SK-N-SH (cell line): ENCODE results near the gene WBP1. TPM values are rescaled to one million over a fixed set of nuclear protein-coding genes. Genes with fewer than 3 reads are reported as not detected.
A peak's percentile ranks its signal among the peaks of the same experiment; 100 is the strongest.

ENCODE experiments used
- CTCF ChIA-PET: fragments of 300-600, 350-600 bp; formaldehyde crosslinking; extraction: SDS; loops from one replicate; lab custom pipeline; 2021; lab: Yijun Ruan, JAX
- POLR2A ChIA-PET: fragments of 350-600 bp; sonication (Branson Sonifier 250); formaldehyde crosslinking; extraction: SDS; loops from one replicate; lab custom pipeline; 2020; ENCODE audit warnings: antibody characterized with exemption, inconsistent platforms; lab: Yijun Ruan, JAX
- DNase-seq: peaks from one replicate; pipeline ENCODE4 v3.0.0; 2012
- H2AFZ ChIP-seq: fragments of 200-600 bp; sonication (generic); 2 replicates; pipeline ENCODE4 v1.8.1; 2016; ENCODE audit warnings: antibody characterized with exemption, mild to moderate bottlenecking, low read depth
- H3F3A ChIP-seq: fragments of 200-600 bp; sonication (generic); replicated peaks from 2 replicates; pipeline ENCODE3; 2016; ENCODE audit warnings: antibody characterized with exemption, mild to moderate bottlenecking; ENCODE audit not compliant: insufficient read depth
- H3K27ac ChIP-seq, 2 experiments: fragments of 200-500 bp in 1 of 2; fragments of 200-600 bp in 1 of 2; sonication (Bioruptor generic) in 1 of 2; sonication (generic), shearing (Covaris generic) in 1 of 2; 2 replicates each; pipeline versions ENCODE4 v1.5.1 to v1.6.1; 2014 to 2016; ENCODE audit warnings: low read depth in 2 of 2, inconsistent platforms in 1 of 2, low read length in 1 of 2, mild to moderate bottlenecking in 1 of 2, mixed read lengths in 1 of 2
- H3K27me3 ChIP-seq: fragments of 200-600 bp; sonication (generic), shearing (Covaris generic); 2 replicates; pipeline ENCODE4 v1.6.1; 2016; ENCODE audit warnings: mixed run types; ENCODE audit not compliant: insufficient read depth
- H3K36me3 ChIP-seq, 2 experiments: fragments of 200-500 bp in 1 of 2; fragments of 200-600 bp in 1 of 2; sonication (Bioruptor generic) in 1 of 2; sonication (generic) in 1 of 2; replicated peaks in 1 of 2; 2 replicates each; pipeline versions ENCODE3 to v1.5.1; 2014 to 2016; ENCODE audit warnings: low read length in 1 of 2, mild to moderate bottlenecking in 1 of 2; ENCODE audit not compliant: insufficient read depth in 2 of 2, control insufficient read depth in 1 of 2
- H3K4me1 ChIP-seq, 2 experiments: fragments of 200-500 bp in 1 of 2; fragments of 200-600 bp in 1 of 2; sonication (Bioruptor generic) in 1 of 2; sonication (generic), shearing (Covaris generic) in 1 of 2; 2 replicates each; pipeline versions ENCODE4 v1.5.1 to v1.6.1; 2014 to 2016; ENCODE audit warnings: low read depth in 1 of 2, low read length in 1 of 2, mixed run types in 1 of 2; ENCODE audit not compliant: insufficient read depth in 2 of 2, control insufficient read depth in 1 of 2
- H3K4me2 ChIP-seq: fragments of 200-600 bp; sonication (generic), shearing (Covaris generic); 2 replicates; pipeline ENCODE4 v1.6.1; 2017; ENCODE audit warnings: mixed run types
- H3K4me3 ChIP-seq, 2 experiments: fragments of 200-500 bp in 1 of 2; fragments of 200-600 bp in 1 of 2; sonication (Bioruptor generic) in 1 of 2; sonication (generic), shearing (Covaris generic) in 1 of 2; 2 replicates each; pipeline versions ENCODE4 v1.5.1 to v1.8.1; 2014 to 2016; ENCODE audit warnings: low read depth in 2 of 2, inconsistent platforms in 1 of 2, low read length in 1 of 2, mild to moderate bottlenecking in 1 of 2, mixed read lengths in 1 of 2, moderate library complexity in 1 of 2
- H3K79me2 ChIP-seq: fragments of 200-600 bp; sonication (generic); 2 replicates; pipeline ENCODE4 v1.8.1; 2017; ENCODE audit warnings: mild to moderate bottlenecking; ENCODE audit not compliant: insufficient read depth
- H3K9ac ChIP-seq: fragments of 200-600 bp; sonication (generic); 2 replicates; pipeline ENCODE4 v1.6.1; 2017; ENCODE audit warnings: mixed run types
- H3K9me2 ChIP-seq: fragments of 200-600 bp; sonication (generic); 2 replicates; pipeline ENCODE4 v1.6.1; 2017; ENCODE audit warnings: mixed run types
- H3K9me3 ChIP-seq: fragments of 200-600 bp; sonication (generic); 2 replicates; pipeline ENCODE4 v1.6.1; 2017; ENCODE audit warnings: mixed run types, mild to moderate bottlenecking, moderate library complexity
- H4K20me1 ChIP-seq: fragments of 200-600 bp; sonication (generic); 2 replicates; pipeline ENCODE4 v1.6.1; 2017; ENCODE audit warnings: mild to moderate bottlenecking, mixed run types; ENCODE audit not compliant: insufficient read depth
- CHD2 ChIP-seq: fragments of 150-350 bp; IDR thresholded peaks from 2 replicates; pipeline ENCODE4 v1.6.1; 2018; ENCODE audit warnings: low read length; ENCODE audit not compliant: partially characterized antibody
- EZH2phosphoT487 ChIP-seq: fragments of 200-600 bp; sonication (generic); IDR thresholded peaks from 2 replicates; pipeline ENCODE4 v1.6.1; 2017; ENCODE audit warnings: low read depth, mixed run types, mild to moderate bottlenecking, antibody characterized with exemption, moderate library complexity, borderline replicate concordance
- GATA2 ChIP-seq: sonication (generic); formaldehyde crosslinking; IDR thresholded peaks from 2 replicates; pipeline ENCODE4 v1.5.0; 2020; ENCODE audit warnings: mild to moderate bottlenecking, missing genetic modification reagents
- JUND ChIP-seq: IDR thresholded peaks from 2 replicates; pipeline ENCODE4 v1.4.0; 2012
- MEF2A ChIP-seq: IDR thresholded peaks from 2 replicates; pipeline ENCODE4 v1.4.0; 2012; ENCODE audit warnings: low read depth, borderline replicate concordance
- NFIC ChIP-seq: IDR thresholded peaks from 2 replicates; pipeline ENCODE4 v1.4.0; 2012; ENCODE audit warnings: borderline replicate concordance
- RCOR1 ChIP-seq: fragments of 150-350 bp; IDR thresholded peaks from 2 replicates; pipeline ENCODE4 v1.6.1; 2017; ENCODE audit warnings: antibody characterized with exemption, low read length
- RFX5 ChIP-seq: IDR thresholded peaks from 2 replicates; pipeline ENCODE4 v1.6.1; 2012; ENCODE audit warnings: mild to moderate bottlenecking, improper control_type of control experiment, low read length
- SIN3A ChIP-seq: IDR thresholded peaks from 2 replicates; pipeline ENCODE4 v1.6.1; 2012; ENCODE audit warnings: low read depth, mild to moderate bottlenecking, low read length, moderate library complexity, borderline replicate concordance
- TEAD4 ChIP-seq: IDR thresholded peaks from 2 replicates; pipeline ENCODE4 v1.4.0; 2012; ENCODE audit warnings: mild to moderate bottlenecking, borderline replicate concordance; ENCODE audit not compliant: insufficient read depth
- YY1 ChIP-seq: IDR thresholded peaks from 2 replicates; pipeline ENCODE4 v1.4.0; 2012; ENCODE audit warnings: low read depth, mild to moderate bottlenecking
- WGBS: methylation state at CpG from one replicate; pipeline ENCODE4 v1.1.6; 2017; ENCODE audit warnings: low lambda C conversion rate; 5-methylcytosine and 5-hydroxymethylcytosine counted together
- polyA plus RNA-seq, 3 experiments: library from polyadenylated mRNA; depleted of rRNA; stranded (reverse); fragments of >200 nt; gene quantifications; 2 replicates each; pipeline ENCODE4 v1.2.3, GENCODE V29; 2012
- TF ChIP-seq, protein P1 (sequence below): IDR thresholded peaks from 2 replicates; pipeline ENCODE4; 2012
- TF ChIP-seq, protein P2 (sequence below): IDR thresholded peaks from 2 replicates; pipeline ENCODE4 v1.4.0; 2012; ENCODE audit warnings: low read depth, borderline replicate concordance
- TF ChIP-seq, protein P3 (sequence below): IDR thresholded peaks from 2 replicates; pipeline ENCODE4 v1.4.0; 2012; ENCODE audit warnings: low read depth
- TF ChIP-seq, protein P4 (sequence below): IDR thresholded peaks from 2 replicates; pipeline ENCODE4 v1.6.1; 2012; ENCODE audit warnings: mild to moderate bottlenecking, low read depth, low read length, moderate library complexity
- TF ChIP-seq, protein P5 (sequence below): IDR thresholded peaks from 2 replicates; pipeline ENCODE4 v1.4.0; 2012; ENCODE audit warnings: low read depth, borderline replicate concordance
- TF ChIP-seq, protein P6 (sequence below): fragments of 150-350 bp; IDR thresholded peaks from 2 replicates; pipeline ENCODE4 v1.6.1; 2017; ENCODE audit warnings: antibody characterized with exemption, low read length, low read depth, borderline replicate concordance

Gene WBP1
- polyA plus RNA-seq, 1 of the 3 experiments (the other 2 are of a cell fraction) = 184 TPM

DNA sequence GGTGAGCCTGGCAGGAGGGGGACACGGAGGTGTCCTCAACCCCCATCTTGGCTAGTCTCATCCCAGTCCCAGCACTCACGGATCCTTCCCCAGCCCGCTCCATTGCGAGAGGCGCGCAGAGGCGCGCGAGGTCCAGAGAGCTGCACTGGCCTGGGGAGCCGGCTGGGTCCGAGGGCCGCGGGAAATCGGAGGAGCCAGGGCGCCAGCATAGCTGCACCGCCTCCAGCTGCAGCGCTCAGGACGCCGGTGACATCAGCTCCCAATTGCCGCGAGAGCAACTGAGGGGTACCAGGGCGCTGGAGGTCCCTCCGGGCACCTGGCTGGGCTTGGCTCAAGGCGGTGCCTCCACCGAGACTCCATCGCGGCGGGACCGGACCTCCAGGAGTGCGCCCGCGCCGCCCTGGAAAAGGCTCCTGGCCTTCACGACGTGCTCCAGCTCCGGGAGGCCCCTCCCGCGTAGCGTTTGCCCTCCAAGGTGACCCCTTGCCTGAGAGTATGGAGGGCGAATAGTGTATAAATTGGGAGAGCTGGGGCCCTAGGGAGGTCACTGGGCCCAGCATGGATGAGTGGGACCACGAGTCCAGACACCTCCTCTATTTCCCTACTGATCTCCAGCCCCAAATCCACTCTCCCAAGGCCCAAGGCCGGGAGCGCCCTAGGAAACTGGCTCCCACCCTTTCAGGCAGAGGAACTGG, 22.0 kb upstream of the WBP1 start (continued):
- TF ChIP-seq, protein P1, sequence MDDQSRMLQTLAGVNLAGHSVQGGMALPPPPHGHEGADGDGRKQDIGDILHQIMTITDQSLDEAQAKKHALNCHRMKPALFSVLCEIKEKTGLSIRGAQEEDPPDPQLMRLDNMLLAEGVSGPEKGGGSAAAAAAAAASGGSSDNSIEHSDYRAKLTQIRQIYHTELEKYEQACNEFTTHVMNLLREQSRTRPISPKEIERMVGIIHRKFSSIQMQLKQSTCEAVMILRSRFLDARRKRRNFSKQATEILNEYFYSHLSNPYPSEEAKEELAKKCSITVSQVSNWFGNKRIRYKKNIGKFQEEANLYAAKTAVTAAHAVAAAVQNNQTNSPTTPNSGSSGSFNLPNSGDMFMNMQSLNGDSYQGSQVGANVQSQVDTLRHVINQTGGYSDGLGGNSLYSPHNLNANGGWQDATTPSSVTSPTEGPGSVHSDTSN = no peak
- TF ChIP-seq NFIC (no peak), MEF2A (no peak), RCOR1 (no peak)
- TF ChIP-seq, protein P2, sequence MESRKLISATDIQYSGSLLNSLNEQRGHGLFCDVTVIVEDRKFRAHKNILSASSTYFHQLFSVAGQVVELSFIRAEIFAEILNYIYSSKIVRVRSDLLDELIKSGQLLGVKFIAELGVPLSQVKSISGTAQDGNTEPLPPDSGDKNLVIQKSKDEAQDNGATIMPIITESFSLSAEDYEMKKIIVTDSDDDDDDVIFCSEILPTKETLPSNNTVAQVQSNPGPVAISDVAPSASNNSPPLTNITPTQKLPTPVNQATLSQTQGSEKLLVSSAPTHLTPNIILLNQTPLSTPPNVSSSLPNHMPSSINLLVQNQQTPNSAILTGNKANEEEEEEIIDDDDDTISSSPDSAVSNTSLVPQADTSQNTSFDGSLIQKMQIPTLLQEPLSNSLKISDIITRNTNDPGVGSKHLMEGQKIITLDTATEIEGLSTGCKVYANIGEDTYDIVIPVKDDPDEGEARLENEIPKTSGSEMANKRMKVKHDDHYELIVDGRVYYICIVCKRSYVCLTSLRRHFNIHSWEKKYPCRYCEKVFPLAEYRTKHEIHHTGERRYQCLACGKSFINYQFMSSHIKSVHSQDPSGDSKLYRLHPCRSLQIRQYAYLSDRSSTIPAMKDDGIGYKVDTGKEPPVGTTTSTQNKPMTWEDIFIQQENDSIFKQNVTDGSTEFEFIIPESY = no peak
- TF ChIP-seq, protein P3, sequence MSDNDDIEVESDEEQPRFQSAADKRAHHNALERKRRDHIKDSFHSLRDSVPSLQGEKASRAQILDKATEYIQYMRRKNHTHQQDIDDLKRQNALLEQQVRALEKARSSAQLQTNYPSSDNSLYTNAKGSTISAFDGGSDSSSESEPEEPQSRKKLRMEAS = no peak

DNA sequence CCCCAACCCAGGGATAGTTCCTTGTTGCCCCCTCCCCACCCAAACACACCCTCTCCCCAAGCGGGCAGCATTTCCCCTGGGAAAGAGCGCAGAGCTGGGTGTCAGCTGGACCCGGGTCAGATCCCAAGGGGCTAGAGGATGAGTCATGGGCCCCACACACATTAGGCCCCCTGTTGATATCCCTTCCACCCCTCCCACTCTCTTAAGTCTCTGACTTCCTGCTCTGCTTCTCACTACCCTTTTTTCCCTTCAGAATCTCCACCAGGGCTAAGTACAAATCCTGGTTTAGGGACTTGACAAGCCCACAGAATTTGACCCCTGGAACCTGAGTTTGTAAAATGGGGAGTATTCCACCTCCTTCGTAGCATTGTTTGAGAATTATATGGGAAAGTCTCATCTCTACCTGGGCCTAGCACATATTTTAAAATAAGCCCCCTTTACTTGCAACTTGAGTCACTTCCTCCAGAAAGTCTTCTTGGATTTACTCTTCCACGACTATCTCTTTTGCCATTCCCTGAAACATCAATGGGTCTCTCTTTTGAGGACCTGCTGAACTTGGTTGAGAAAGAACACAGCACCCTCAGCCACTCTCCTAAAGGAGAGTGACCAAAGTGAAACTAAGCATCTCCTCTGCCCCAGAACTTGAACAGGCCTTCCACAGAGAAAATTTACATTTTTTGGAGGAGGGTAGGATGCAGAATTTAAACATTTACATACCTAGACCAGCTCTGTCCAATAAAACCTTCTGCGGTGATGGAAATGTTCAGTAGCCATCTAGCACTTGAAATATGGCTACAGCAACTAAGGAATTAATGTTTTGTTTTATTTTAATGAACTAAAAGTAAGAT, 21.2 kb upstream of the WBP1 start:
- Histone ChIP-seq H3F3A (no peaks in the 10 kb centered on the region), H4K20me1 (no peaks in the 10 kb centered on the region), H2AFZ (no peak overlapping the region), H3K4me3 (no peak overlapping the region), H3K79me2 (peaks cover 34% of the 10 kb centered on the region), H3K4me1 (peaks cover 16 to 27% of the 10 kb centered on the region in 2 experiments; a peak in 3 of 4 replicates), H3K27ac (no peak overlapping the region), H3K9me3 (no peaks in the 10 kb centered on the region), H3K9me2 (no peaks in the 10 kb centered on the region), H3K4me2 (peak overlapping the region; percentile 97; the same call in 1 of the 2 replicates), H3K36me3 (peaks cover 0 to 4% of the 10 kb centered on the region in 2 experiments), H3K27me3 (no peaks in the 10 kb centered on the region), H3K9ac (no peak overlapping the region)
- WGBS = 92% methylated on average over 6 of the region's 6 CpGs
- no peak for TF ChIP-seq YY1
- TF ChIP-seq SIN3A = no peak
- TF ChIP-seq, protein P3 = no peak
- no peak for TF ChIP-seq GATA2 (CRISPR knock-in tag)
- TF ChIP-seq JUND = no peak
- TF ChIP-seq TEAD4 = no peak
- TF ChIP-seq, protein P4, sequence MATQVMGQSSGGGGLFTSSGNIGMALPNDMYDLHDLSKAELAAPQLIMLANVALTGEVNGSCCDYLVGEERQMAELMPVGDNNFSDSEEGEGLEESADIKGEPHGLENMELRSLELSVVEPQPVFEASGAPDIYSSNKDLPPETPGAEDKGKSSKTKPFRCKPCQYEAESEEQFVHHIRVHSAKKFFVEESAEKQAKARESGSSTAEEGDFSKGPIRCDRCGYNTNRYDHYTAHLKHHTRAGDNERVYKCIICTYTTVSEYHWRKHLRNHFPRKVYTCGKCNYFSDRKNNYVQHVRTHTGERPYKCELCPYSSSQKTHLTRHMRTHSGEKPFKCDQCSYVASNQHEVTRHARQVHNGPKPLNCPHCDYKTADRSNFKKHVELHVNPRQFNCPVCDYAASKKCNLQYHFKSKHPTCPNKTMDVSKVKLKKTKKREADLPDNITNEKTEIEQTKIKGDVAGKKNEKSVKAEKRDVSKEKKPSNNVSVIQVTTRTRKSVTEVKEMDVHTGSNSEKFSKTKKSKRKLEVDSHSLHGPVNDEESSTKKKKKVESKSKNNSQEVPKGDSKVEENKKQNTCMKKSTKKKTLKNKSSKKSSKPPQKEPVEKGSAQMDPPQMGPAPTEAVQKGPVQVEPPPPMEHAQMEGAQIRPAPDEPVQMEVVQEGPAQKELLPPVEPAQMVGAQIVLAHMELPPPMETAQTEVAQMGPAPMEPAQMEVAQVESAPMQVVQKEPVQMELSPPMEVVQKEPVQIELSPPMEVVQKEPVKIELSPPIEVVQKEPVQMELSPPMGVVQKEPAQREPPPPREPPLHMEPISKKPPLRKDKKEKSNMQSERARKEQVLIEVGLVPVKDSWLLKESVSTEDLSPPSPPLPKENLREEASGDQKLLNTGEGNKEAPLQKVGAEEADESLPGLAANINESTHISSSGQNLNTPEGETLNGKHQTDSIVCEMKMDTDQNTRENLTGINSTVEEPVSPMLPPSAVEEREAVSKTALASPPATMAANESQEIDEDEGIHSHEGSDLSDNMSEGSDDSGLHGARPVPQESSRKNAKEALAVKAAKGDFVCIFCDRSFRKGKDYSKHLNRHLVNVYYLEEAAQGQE = no peak
- TF ChIP-seq, protein P5, sequence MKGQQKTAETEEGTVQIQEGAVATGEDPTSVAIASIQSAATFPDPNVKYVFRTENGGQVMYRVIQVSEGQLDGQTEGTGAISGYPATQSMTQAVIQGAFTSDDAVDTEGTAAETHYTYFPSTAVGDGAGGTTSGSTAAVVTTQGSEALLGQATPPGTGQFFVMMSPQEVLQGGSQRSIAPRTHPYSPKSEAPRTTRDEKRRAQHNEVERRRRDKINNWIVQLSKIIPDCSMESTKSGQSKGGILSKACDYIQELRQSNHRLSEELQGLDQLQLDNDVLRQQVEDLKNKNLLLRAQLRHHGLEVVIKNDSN = no peak
- TF ChIP-seq CHD2 = no peak
- TF ChIP-seq EZH2phosphoT487 = no peak
- TF ChIP-seq MEF2A = no peak
- TF ChIP-seq RFX5 = no peak
- TF ChIP-seq, protein P6, sequence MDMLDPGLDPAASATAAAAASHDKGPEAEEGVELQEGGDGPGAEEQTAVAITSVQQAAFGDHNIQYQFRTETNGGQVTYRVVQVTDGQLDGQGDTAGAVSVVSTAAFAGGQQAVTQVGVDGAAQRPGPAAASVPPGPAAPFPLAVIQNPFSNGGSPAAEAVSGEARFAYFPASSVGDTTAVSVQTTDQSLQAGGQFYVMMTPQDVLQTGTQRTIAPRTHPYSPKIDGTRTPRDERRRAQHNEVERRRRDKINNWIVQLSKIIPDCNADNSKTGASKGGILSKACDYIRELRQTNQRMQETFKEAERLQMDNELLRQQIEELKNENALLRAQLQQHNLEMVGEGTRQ = no peak
- no peak for DNase-seq
- ChIA-PET POLR2A (no interaction called here), CTCF (no interaction called here)
